C1 segment of cervical spinal cord (tissue), 14 donors: Measurements from ENCODE around the gene SLX9.
"Not testable (repeated sequence)": the region's sequence is repeated elsewhere in the genome, so short reads cannot be mapped to it uniquely, and the experiment has no call there.

Source experiments
- DNase-seq, 14 donors: peaks; one replicate each; lab custom pipeline; 2025; lab: John Stamatoyannopoulos, UW

SLX9 gene

GRCh38 chr21:44902268-44903049 is 37.4 kb upstream of the SLX9 start:
- DNase-seq: no peak

GRCh38 chr21:44903050-44903685 is 36.7 kb upstream of the SLX9 start:
- DNase-seq: no peak

- no peak for DNase-seq
Measured at GRCh38 chr21:44903689-44904088, 36.1 kb upstream of the SLX9 start.

- DNase-seq: no peak
Measured at GRCh38 chr21:44904141-44904923, 35.5 kb upstream of the SLX9 start.

GRCh38 chr21:44905016-44905727 is 34.7 kb upstream of the SLX9 start:
- no peak for DNase-seq

- no peak for DNase-seq
Measured at GRCh38 chr21:44905728-44906090, 34.1 kb upstream of the SLX9 start.

- DNase-seq: no peak
Measured at GRCh38 chr21:44907225-44907965, 32.4 kb upstream of the SLX9 start.

GRCh38 chr21:44907966-44908895 is 31.6 kb upstream of the SLX9 start:
- DNase-seq: peak in 1 of 14 donors; percentile 21

GRCh38 chr21:44908908-44909307 is 30.9 kb upstream of the SLX9 start:
- no peak for DNase-seq

- DNase-seq: no peak
Measured at GRCh38 chr21:44909719-44910118, 30.1 kb upstream of the SLX9 start.

- no peak for DNase-seq
Measured at GRCh38 chr21:44910229-44911067, 29.4 kb upstream of the SLX9 start.

GRCh38 chr21:44911068-44911383 is 28.8 kb upstream of the SLX9 start:
- no peak for DNase-seq

GRCh38 chr21:44911384-44912157 is 28.3 kb upstream of the SLX9 start:
- DNase-seq: peak; percentile 7 to 92 (median 75)

- DNase-seq: no peak
Measured at GRCh38 chr21:44912158-44912473, 27.7 kb upstream of the SLX9 start.

- DNase-seq: not testable (repeated sequence)
Measured at GRCh38 chr21:44912506-44913412, 27.1 kb upstream of the SLX9 start.

GRCh38 chr21:44913425-44914175 is 26.2 kb upstream of the SLX9 start:
- no peak for DNase-seq
